HG02571 (cell line): ENCODE measurements around the gene SOS1.
"Not testable (repeated sequence)": the region's sequence is repeated elsewhere in the genome, so short reads cannot be mapped to it uniquely, and the experiment has no call there.

Source experiments
- ATAC-seq: cut with Tn5 transposase; IDR thresholded peaks from one replicate; pipeline ENCODE4 v1.9.1; 2021; ENCODE audit warnings: mild to moderate bottlenecking, moderate library complexity; ENCODE audit not compliant: unreplicated experiment

SOS1 gene

GRCh38 chr2:39120771-39121522 is at the start of gene SOS1:
SOS1 (minus strand) TSS chr2:39121051; CDS start chr2:39120422, 629 bp downstream.
- peak; percentile 52 for ATAC-seq

GRCh38 chr2:39164089-39164488 is 43.2 kb upstream of the SOS1 start:
- ATAC-seq: no peak

GRCh38 chr2:39160982-39161381 is 40.1 kb upstream of the SOS1 start:
- ATAC-seq: no peak

GRCh38 chr2:39159283-39159682 is 38.4 kb upstream of the SOS1 start:
- ATAC-seq: no peak

- no peak for ATAC-seq
Measured at GRCh38 chr2:39158351-39158750, 37.5 kb upstream of the SOS1 start.

GRCh38 chr2:39156846-39157245 is 36.0 kb upstream of the SOS1 start:
- ATAC-seq: no peak

- no peak for ATAC-seq
Measured at GRCh38 chr2:39156107-39156506, 35.3 kb upstream of the SOS1 start.

GRCh38 chr2:39155573-39155972 is 34.7 kb upstream of the SOS1 start:
- not testable (repeated sequence) for ATAC-seq

GRCh38 chr2:39154944-39155343 is 34.1 kb upstream of the SOS1 start:
- no peak for ATAC-seq

GRCh38 chr2:39153312-39153711 is 32.5 kb upstream of the SOS1 start:
- no peak for ATAC-seq

- no peak for ATAC-seq
Measured at GRCh38 chr2:39152504-39152903, 31.7 kb upstream of the SOS1 start.

- no peak for ATAC-seq
Measured at GRCh38 chr2:39150890-39151497, 30.1 kb upstream of the SOS1 start.

- ATAC-seq: no peak
Measured at GRCh38 chr2:39150102-39150562, 29.3 kb upstream of the SOS1 start.

GRCh38 chr2:39146630-39147029 is 25.8 kb upstream of the SOS1 start:
- no peak for ATAC-seq

GRCh38 chr2:39145906-39146421 is 25.1 kb upstream of the SOS1 start:
- no peak for ATAC-seq

GRCh38 chr2:39144416-39144815 is 23.6 kb upstream of the SOS1 start:
- no peak for ATAC-seq

- ATAC-seq: no peak
Measured at GRCh38 chr2:39142904-39143605, 22.2 kb upstream of the SOS1 start.

GRCh38 chr2:39141334-39142271 is 20.8 kb upstream of the SOS1 start:
- ATAC-seq: no peak

- not testable (repeated sequence) for ATAC-seq
Measured at GRCh38 chr2:39140948-39141333, 20.1 kb upstream of the SOS1 start.

- ATAC-seq: no peak
Measured at GRCh38 chr2:39140322-39140847, 19.5 kb upstream of the SOS1 start.
